KMS-11 (cell line): ENCODE data around the gene LUZP2.

ENCODE experiments used
- H2AFZ ChIP-seq: fragments of 200-600 bp; sonication (generic); 2 replicates; pipeline ENCODE4 v1.6.1; 2016; ENCODE audit warnings: antibody characterized with exemption, mixed run types, low read depth
- H3K27ac ChIP-seq: fragments of 200-600 bp; sonication (generic); 2 replicates; pipeline ENCODE4 v1.6.1; 2016; ENCODE audit warnings: mild to moderate bottlenecking, mixed run types
- H3K27me3 ChIP-seq: fragments of 200-600 bp; sonication (generic); 2 replicates; pipeline ENCODE4 v1.6.1; 2017; ENCODE audit warnings: mild to moderate bottlenecking, low read depth, mixed run types, moderate library complexity; ENCODE audit not compliant: insufficient read depth
- H3K36me3 ChIP-seq: fragments of 200-600 bp; sonication (generic); 2 replicates; pipeline ENCODE4 v1.6.1; 2017; ENCODE audit warnings: mild to moderate bottlenecking, mixed run types; ENCODE audit not compliant: insufficient read depth
- H3K4me1 ChIP-seq: fragments of 200-600 bp; sonication (generic); 2 replicates; pipeline ENCODE4 v1.6.1; 2016; ENCODE audit warnings: mild to moderate bottlenecking, low read depth, mixed run types; ENCODE audit not compliant: poor library complexity, severe bottlenecking
- H3K4me2 ChIP-seq: fragments of 200-600 bp; sonication (generic); 2 replicates; pipeline ENCODE4 v1.7.0; 2016; ENCODE audit warnings: mild to moderate bottlenecking, mixed run types
- H3K4me3 ChIP-seq: fragments of 200-600 bp; sonication (generic); IDR thresholded peaks from 2 replicates; pipeline ENCODE4 v1.6.1; 2017; ENCODE audit warnings: low read depth, low read length, mixed read lengths; ENCODE audit not compliant: insufficient read depth
- H3K79me2 ChIP-seq: fragments of 200-600 bp; sonication (generic); 2 replicates; pipeline ENCODE4 v1.6.1; 2016; ENCODE audit warnings: low read depth, mixed run types; ENCODE audit not compliant: insufficient read depth
- H3K9ac ChIP-seq: fragments of 200-600 bp; sonication (generic); 2 replicates; pipeline ENCODE4 v1.6.1; 2016; ENCODE audit warnings: mild to moderate bottlenecking, mixed run types
- H4K20me1 ChIP-seq: fragments of 200-600 bp; sonication (generic); 2 replicates; pipeline ENCODE4 v1.6.1; 2016; ENCODE audit warnings: mild to moderate bottlenecking, mixed run types; ENCODE audit not compliant: insufficient read depth
- CTCF ChIP-seq: fragments of 200-600 bp; sonication (generic); conservative IDR thresholded peaks from 2 replicates; pipeline ENCODE4 v1.6.1; 2017; ENCODE audit warnings: low read depth, mild to moderate bottlenecking, antibody characterized with exemption, low read length, moderate library complexity, mixed read lengths

Gene LUZP2

GRCh38 chr11:25066706-25067105, 569.9 kb downstream of the LUZP2 start:
- Histone ChIP-seq H3K27ac (peak overlapping the region; percentile 64), H3K4me1 (peaks cover 31% of the 10 kb centered on the region), H3K4me3 (no peak overlapping the region), H3K79me2 (no peaks in the 10 kb centered on the region), H3K27me3 (no peaks in the 10 kb centered on the region), H3K36me3 (no peaks in the 10 kb centered on the region), H3K9ac (peak overlapping the region; percentile 17; the same call in 1 of the 2 replicates), H4K20me1 (no peaks in the 10 kb centered on the region), H3K4me2 (peak overlapping the region; percentile 43), H2AFZ (peak overlapping the region; percentile 29; the same call in 1 of the 2 replicates)
- no peak for TF ChIP-seq CTCF

- Histone ChIP-seq H3K4me2 (no peak overlapping the region), H3K27me3 (no peaks in the 10 kb centered on the region)
- TF ChIP-seq CTCF: no peak
Measured at GRCh38 chr11:25068451-25068850, 571.6 kb downstream of the LUZP2 start.

DNA sequence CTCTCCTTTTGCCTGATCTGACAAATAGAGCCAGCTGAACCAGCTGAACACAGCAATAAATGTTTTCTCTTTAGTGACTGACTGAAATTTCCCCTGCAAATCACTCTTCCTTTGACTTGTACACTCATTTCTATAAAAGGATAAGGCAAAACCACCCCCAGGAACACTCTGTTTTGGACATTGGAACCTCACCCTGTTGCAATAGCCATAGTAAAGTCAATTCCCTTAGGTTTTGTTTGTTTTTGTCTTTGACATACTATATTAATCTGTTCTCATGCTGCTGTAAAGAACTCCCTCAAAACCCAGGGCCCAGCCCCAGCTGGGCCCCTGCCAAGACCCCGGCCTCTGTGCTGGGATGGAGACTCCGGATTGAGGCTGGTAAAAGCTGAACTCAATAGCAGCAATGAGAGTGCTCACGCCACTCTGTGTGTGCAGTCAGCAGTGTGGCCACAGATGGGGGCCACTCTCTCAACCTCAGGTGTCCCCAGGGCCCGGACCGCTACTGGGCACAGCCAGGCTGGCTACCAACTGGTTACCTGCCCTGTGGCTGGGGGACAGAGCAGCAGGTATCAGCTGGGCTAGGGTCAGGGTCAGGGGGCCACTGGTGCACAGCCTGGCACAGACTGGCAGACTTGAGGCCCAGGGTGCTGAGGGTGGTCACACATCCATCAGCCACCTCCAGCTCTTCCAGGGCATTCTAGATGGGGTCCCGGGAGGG, 597.4 kb downstream of the LUZP2 start:
- Histone ChIP-seq H2AFZ (no peak overlapping the region), H3K36me3 (no peaks in the 10 kb centered on the region), H3K79me2 (no peaks in the 10 kb centered on the region), H4K20me1 (no peaks in the 10 kb centered on the region), H3K9ac (no peak overlapping the region), H3K4me1 (no peaks in the 10 kb centered on the region), H3K27ac (no peak overlapping the region), H3K4me2 (no peak overlapping the region), H3K4me3 (no peak overlapping the region), H3K27me3 (no peaks in the 10 kb centered on the region)
- no peak for TF ChIP-seq CTCF

More at GRCh38 chr11:25068451-25068850, 571.6 kb downstream of the LUZP2 start:
- H3K36me3 ChIP-seq: no peaks in the 10 kb centered on the region
- no peak overlapping the region for H2AFZ ChIP-seq
- H3K4me1 ChIP-seq: peaks cover 31% of the 10 kb centered on the region
- no peak overlapping the region for H3K27ac ChIP-seq
- H3K4me3 ChIP-seq: no peak overlapping the region
- no peaks in the 10 kb centered on the region for H3K79me2 ChIP-seq
- H3K9ac ChIP-seq: no peak overlapping the region
- no peaks in the 10 kb centered on the region for H4K20me1 ChIP-seq

DNA sequence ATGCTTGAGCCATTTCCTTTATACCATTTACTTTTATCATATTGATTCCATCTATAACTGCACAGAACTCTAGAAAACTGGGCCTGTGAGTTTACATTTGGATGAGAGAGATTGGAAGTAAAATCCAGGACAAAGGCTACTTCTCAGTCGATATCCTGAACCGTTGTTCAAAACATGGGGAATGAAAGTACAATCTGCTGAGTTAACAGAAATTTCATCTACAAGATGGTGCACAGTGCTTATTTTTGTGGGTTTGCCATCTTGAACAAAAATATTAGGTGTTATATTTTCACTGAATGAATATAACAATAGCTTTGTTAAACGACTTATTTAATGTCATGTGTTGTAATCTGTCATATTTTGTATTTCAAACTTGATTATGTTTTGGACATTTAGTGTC, 622.6 kb downstream of the LUZP2 start:
- Histone ChIP-seq H3K36me3 (no peaks in the 10 kb centered on the region), H2AFZ (no peak overlapping the region), H3K9ac (no peak overlapping the region), H3K27ac (no peak overlapping the region), H3K4me3 (no peak overlapping the region), H3K4me2 (no peak overlapping the region), H3K27me3 (no peaks in the 10 kb centered on the region), H3K79me2 (no peaks in the 10 kb centered on the region), H3K4me1 (no peaks in the 10 kb centered on the region), H4K20me1 (no peaks in the 10 kb centered on the region)
- TF ChIP-seq CTCF: no peak
